ENCODE measurements around the gene ABCA12. TPM values are rescaled to one million over a fixed set of nuclear protein-coding genes. Genes with fewer than 3 reads are reported as not detected.

Gene ABCA12
- total and polyA plus RNA-seq, 2 of the 8 experiments (the other 6 are each of a cell fraction or from before 2014, with no cell fraction given) = not detected

GRCh38 chr2:215003001-215003400 is 135.4 kb downstream of the ABCA12 start (continued):
- TF ChIP-seq CEBPB (IDR thresholded peaks at IDR 0.05; ENCODE audit: low read depth, low read length) (no peak), FOSL1 (IDR thresholded peaks at IDR 0.05; ENCODE audit: insufficient read depth, low read depth, low read length) (no peak), SIRT6 (IDR thresholded peaks at IDR 0.05; ENCODE audit: low read length) (no peak)
